ENCODE results near the gene GKN1. TPM values are rescaled to one million over a fixed set of nuclear protein-coding genes. Genes with fewer than 3 reads are reported as not detected.

The GKN1 gene
- total and polyA plus RNA-seq, 2 donors (not counting 1 experiment from before 2014, with no cell fraction given): not detected

DNA sequence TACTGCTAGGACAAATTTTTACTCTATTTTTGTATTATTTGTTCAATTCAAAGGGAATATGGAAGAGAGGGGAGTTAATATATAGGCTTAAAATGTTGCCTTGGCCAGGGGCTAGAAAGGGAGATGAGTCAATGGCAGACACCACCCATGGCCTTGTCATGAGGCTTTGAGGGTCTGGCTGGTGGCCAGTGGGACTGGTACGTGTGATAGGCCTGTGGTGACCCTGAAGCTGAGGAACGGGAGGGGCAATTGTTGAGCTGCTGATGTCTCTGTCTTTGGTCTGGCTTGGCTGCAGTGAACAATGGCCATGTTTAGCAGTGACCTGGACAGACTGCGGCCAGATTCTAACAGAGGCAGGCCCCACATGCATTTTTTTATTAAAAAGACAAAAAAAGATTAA is 18.5 kb downstream of the GKN1 start:
- no peak overlapping the region for H3K4me3 ChIP-seq (replicated peaks in 1 of 4; ENCODE audit: control extremely low read depth in 1 of 4, insufficient read depth in 1 of 4, low read depth in 3 of 4, low read length in 4 of 4)
- H3K4me2 ChIP-seq (ENCODE audit: extremely low read depth, insufficient read depth, low read length): no peak overlapping the region
- no peaks in the 10 kb centered on the region for H3K36me3 ChIP-seq (ENCODE audit: control insufficient read depth, insufficient read depth, low read length)
- H3K9ac ChIP-seq (ENCODE audit: insufficient read depth, low read length): no peak overlapping the region
- H3K27me3 ChIP-seq (ENCODE audit: control insufficient read depth, insufficient read depth, low read length): peaks cover 7% of the 10 kb centered on the region
- no peak for DNase-seq (ENCODE audit: low read depth in 2 of 2)
- no peak overlapping the region for H2AFZ ChIP-seq (ENCODE audit: low read length)
- H3K9me3 ChIP-seq (ENCODE audit: control insufficient read depth, insufficient read depth, low read depth, low read length): no peaks in the 10 kb centered on the region
- H3K79me2 ChIP-seq (ENCODE audit: control insufficient read depth, insufficient read depth, low read length): no peaks in the 10 kb centered on the region
- no peaks in the 10 kb centered on the region for H3K4me1 ChIP-seq (ENCODE audit: control insufficient read depth, extremely low read depth, insufficient read depth, low read length)
- TF ChIP-seq, protein P1, sequence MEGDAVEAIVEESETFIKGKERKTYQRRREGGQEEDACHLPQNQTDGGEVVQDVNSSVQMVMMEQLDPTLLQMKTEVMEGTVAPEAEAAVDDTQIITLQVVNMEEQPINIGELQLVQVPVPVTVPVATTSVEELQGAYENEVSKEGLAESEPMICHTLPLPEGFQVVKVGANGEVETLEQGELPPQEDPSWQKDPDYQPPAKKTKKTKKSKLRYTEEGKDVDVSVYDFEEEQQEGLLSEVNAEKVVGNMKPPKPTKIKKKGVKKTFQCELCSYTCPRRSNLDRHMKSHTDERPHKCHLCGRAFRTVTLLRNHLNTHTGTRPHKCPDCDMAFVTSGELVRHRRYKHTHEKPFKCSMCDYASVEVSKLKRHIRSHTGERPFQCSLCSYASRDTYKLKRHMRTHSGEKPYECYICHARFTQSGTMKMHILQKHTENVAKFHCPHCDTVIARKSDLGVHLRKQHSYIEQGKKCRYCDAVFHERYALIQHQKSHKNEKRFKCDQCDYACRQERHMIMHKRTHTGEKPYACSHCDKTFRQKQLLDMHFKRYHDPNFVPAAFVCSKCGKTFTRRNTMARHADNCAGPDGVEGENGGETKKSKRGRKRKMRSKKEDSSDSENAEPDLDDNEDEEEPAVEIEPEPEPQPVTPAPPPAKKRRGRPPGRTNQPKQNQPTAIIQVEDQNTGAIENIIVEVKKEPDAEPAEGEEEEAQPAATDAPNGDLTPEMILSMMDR (conservative IDR thresholded peaks at IDR 0.05 in 1 of 2, IDR thresholded peaks at IDR 0.05 in 1 of 2; ENCODE audit: low read depth in 1 of 2, low read length in 2 of 2): no peak
- no peak for TF ChIP-seq EZH2 (IDR thresholded peaks at IDR 0.05; ENCODE audit: low read length, missing control alignments)
- H3K27ac ChIP-seq (ENCODE audit: insufficient read depth, low read length): no peak overlapping the region
- no peaks in the 10 kb centered on the region for H4K20me1 ChIP-seq (ENCODE audit: control insufficient read depth, extremely low read depth, insufficient read depth, low read length)

- Histone ChIP-seq H3K9ac (ENCODE audit: insufficient read depth, low read length) (no peak overlapping the region), H3K9me3 (ENCODE audit: control insufficient read depth, insufficient read depth, low read depth, low read length) (no peaks in the 10 kb centered on the region), H3K4me2 (ENCODE audit: extremely low read depth, insufficient read depth, low read length) (no peak overlapping the region), H3K27ac (ENCODE audit: insufficient read depth, low read length) (no peak overlapping the region), H3K4me3 (replicated peaks in 1 of 4; ENCODE audit: control extremely low read depth in 1 of 4, insufficient read depth in 1 of 4, low read depth in 3 of 4, low read length in 4 of 4) (no peak overlapping the region), H2AFZ (ENCODE audit: low read length) (no peak overlapping the region), H3K27me3 (ENCODE audit: control insufficient read depth, insufficient read depth, low read length) (peaks cover 7% of the 10 kb centered on the region), H3K79me2 (ENCODE audit: control insufficient read depth, insufficient read depth, low read length) (no peaks in the 10 kb centered on the region), H3K36me3 (ENCODE audit: control insufficient read depth, insufficient read depth, low read length) (no peaks in the 10 kb centered on the region), H3K4me1 (ENCODE audit: control insufficient read depth, extremely low read depth, insufficient read depth, low read length) (no peaks in the 10 kb centered on the region), H4K20me1 (ENCODE audit: control insufficient read depth, extremely low read depth, insufficient read depth, low read length) (no peaks in the 10 kb centered on the region)
- TF ChIP-seq EZH2 (IDR thresholded peaks at IDR 0.05; ENCODE audit: low read length, missing control alignments): no peak
- TF ChIP-seq, protein P1 (conservative IDR thresholded peaks at IDR 0.05 in 1 of 2, IDR thresholded peaks at IDR 0.05 in 1 of 2; ENCODE audit: low read depth in 1 of 2, low read length in 2 of 2): no peak
- no peak for DNase-seq (ENCODE audit: low read depth in 2 of 2)
Measured at GRCh38 chr2:68993660-68994059, 19.2 kb downstream of the GKN1 start.

- TF ChIP-seq EZH2 (IDR thresholded peaks at IDR 0.05; ENCODE audit: low read length, missing control alignments): no peak
- TF ChIP-seq, protein P1 (conservative IDR thresholded peaks at IDR 0.05 in 1 of 2, IDR thresholded peaks at IDR 0.05 in 1 of 2; ENCODE audit: low read depth in 1 of 2, low read length in 2 of 2): no peak
- H3K4me3 ChIP-seq (replicated peaks in 1 of 4; ENCODE audit: control extremely low read depth in 1 of 4, insufficient read depth in 1 of 4, low read depth in 3 of 4, low read length in 4 of 4): no peak overlapping the region
- peaks cover 7% of the 10 kb centered on the region for H3K27me3 ChIP-seq (ENCODE audit: control insufficient read depth, insufficient read depth, low read length)
- H3K9ac ChIP-seq (ENCODE audit: insufficient read depth, low read length): no peak overlapping the region
- H3K79me2 ChIP-seq (ENCODE audit: control insufficient read depth, insufficient read depth, low read length): no peaks in the 10 kb centered on the region
- no peaks in the 10 kb centered on the region for H3K36me3 ChIP-seq (ENCODE audit: control insufficient read depth, insufficient read depth, low read length)
- H3K27ac ChIP-seq (ENCODE audit: insufficient read depth, low read length): no peak overlapping the region
- no peaks in the 10 kb centered on the region for H4K20me1 ChIP-seq (ENCODE audit: control insufficient read depth, extremely low read depth, insufficient read depth, low read length)
- no peaks in the 10 kb centered on the region for H3K9me3 ChIP-seq (ENCODE audit: control insufficient read depth, insufficient read depth, low read depth, low read length)
- H3K4me1 ChIP-seq (ENCODE audit: control insufficient read depth, extremely low read depth, insufficient read depth, low read length): no peaks in the 10 kb centered on the region
- no peak overlapping the region for H2AFZ ChIP-seq (ENCODE audit: low read length)
- peak; percentile 38 to 94 for DNase-seq (ENCODE audit: low read depth in 2 of 2)
- H3K4me2 ChIP-seq (ENCODE audit: extremely low read depth, insufficient read depth, low read length): no peak overlapping the region
Measured at GRCh38 chr2:68994864-68995263, 20.4 kb downstream of the GKN1 start.

Data from fibroblast of lung (primary cell).